SK-N-SH (cell line): ENCODE results near the gene GUCA1A. TPM values are rescaled to one million over a fixed set of nuclear protein-coding genes. Genes with fewer than 3 reads are reported as not detected.

Source experiments
- CTCF ChIA-PET: fragments of 300-600, 350-600 bp; formaldehyde crosslinking; extraction: SDS; loops from one replicate; lab custom pipeline; 2021; lab: Yijun Ruan, JAX
- POLR2A ChIA-PET: fragments of 350-600 bp; sonication (Branson Sonifier 250); formaldehyde crosslinking; extraction: SDS; loops from one replicate; lab custom pipeline; 2020; ENCODE audit warnings: antibody characterized with exemption, inconsistent platforms; lab: Yijun Ruan, JAX
- DNase-seq: peaks from one replicate; pipeline ENCODE4 v3.0.0; 2012
- H2AFZ ChIP-seq: fragments of 200-600 bp; sonication (generic); 2 replicates; pipeline ENCODE4 v1.8.1; 2016; ENCODE audit warnings: antibody characterized with exemption, mild to moderate bottlenecking, low read depth
- H3F3A ChIP-seq: fragments of 200-600 bp; sonication (generic); replicated peaks from 2 replicates; pipeline ENCODE3; 2016; ENCODE audit warnings: antibody characterized with exemption, mild to moderate bottlenecking; ENCODE audit not compliant: insufficient read depth
- H3K27ac ChIP-seq, 2 experiments: fragments of 200-500 bp in 1 of 2; fragments of 200-600 bp in 1 of 2; sonication (Bioruptor generic) in 1 of 2; sonication (generic), shearing (Covaris generic) in 1 of 2; 2 replicates each; pipeline versions ENCODE4 v1.5.1 to v1.6.1; 2014 to 2016; ENCODE audit warnings: low read depth in 2 of 2, inconsistent platforms in 1 of 2, low read length in 1 of 2, mild to moderate bottlenecking in 1 of 2, mixed read lengths in 1 of 2
- H3K27me3 ChIP-seq: fragments of 200-600 bp; sonication (generic), shearing (Covaris generic); 2 replicates; pipeline ENCODE4 v1.6.1; 2016; ENCODE audit warnings: mixed run types; ENCODE audit not compliant: insufficient read depth
- H3K36me3 ChIP-seq, 2 experiments: fragments of 200-500 bp in 1 of 2; fragments of 200-600 bp in 1 of 2; sonication (Bioruptor generic) in 1 of 2; sonication (generic) in 1 of 2; replicated peaks in 1 of 2; 2 replicates each; pipeline versions ENCODE3 to v1.5.1; 2014 to 2016; ENCODE audit warnings: low read length in 1 of 2, mild to moderate bottlenecking in 1 of 2; ENCODE audit not compliant: insufficient read depth in 2 of 2, control insufficient read depth in 1 of 2
- H3K4me1 ChIP-seq, 2 experiments: fragments of 200-500 bp in 1 of 2; fragments of 200-600 bp in 1 of 2; sonication (Bioruptor generic) in 1 of 2; sonication (generic), shearing (Covaris generic) in 1 of 2; 2 replicates each; pipeline versions ENCODE4 v1.5.1 to v1.6.1; 2014 to 2016; ENCODE audit warnings: low read depth in 1 of 2, low read length in 1 of 2, mixed run types in 1 of 2; ENCODE audit not compliant: insufficient read depth in 2 of 2, control insufficient read depth in 1 of 2
- H3K4me2 ChIP-seq: fragments of 200-600 bp; sonication (generic), shearing (Covaris generic); 2 replicates; pipeline ENCODE4 v1.6.1; 2017; ENCODE audit warnings: mixed run types
- H3K4me3 ChIP-seq, 2 experiments: fragments of 200-500 bp in 1 of 2; fragments of 200-600 bp in 1 of 2; sonication (Bioruptor generic) in 1 of 2; sonication (generic), shearing (Covaris generic) in 1 of 2; 2 replicates each; pipeline versions ENCODE4 v1.5.1 to v1.8.1; 2014 to 2016; ENCODE audit warnings: low read depth in 2 of 2, inconsistent platforms in 1 of 2, low read length in 1 of 2, mild to moderate bottlenecking in 1 of 2, mixed read lengths in 1 of 2, moderate library complexity in 1 of 2
- H3K79me2 ChIP-seq: fragments of 200-600 bp; sonication (generic); 2 replicates; pipeline ENCODE4 v1.8.1; 2017; ENCODE audit warnings: mild to moderate bottlenecking; ENCODE audit not compliant: insufficient read depth
- H3K9ac ChIP-seq: fragments of 200-600 bp; sonication (generic); 2 replicates; pipeline ENCODE4 v1.6.1; 2017; ENCODE audit warnings: mixed run types
- H3K9me2 ChIP-seq: fragments of 200-600 bp; sonication (generic); 2 replicates; pipeline ENCODE4 v1.6.1; 2017; ENCODE audit warnings: mixed run types
- H3K9me3 ChIP-seq: fragments of 200-600 bp; sonication (generic); 2 replicates; pipeline ENCODE4 v1.6.1; 2017; ENCODE audit warnings: mixed run types, mild to moderate bottlenecking, moderate library complexity
- H4K20me1 ChIP-seq: fragments of 200-600 bp; sonication (generic); 2 replicates; pipeline ENCODE4 v1.6.1; 2017; ENCODE audit warnings: mild to moderate bottlenecking, mixed run types; ENCODE audit not compliant: insufficient read depth
- ELF1 ChIP-seq: IDR thresholded peaks from 2 replicates; pipeline ENCODE4 v1.4.0; 2012
- FOSL2 ChIP-seq: IDR thresholded peaks from 2 replicates; pipeline ENCODE4 v1.4.0; 2012; ENCODE audit warnings: low read depth, mild to moderate bottlenecking, moderate library complexity, borderline replicate concordance
- GATA2 ChIP-seq: sonication (generic); formaldehyde crosslinking; IDR thresholded peaks from 2 replicates; pipeline ENCODE4 v1.5.0; 2020; ENCODE audit warnings: mild to moderate bottlenecking, missing genetic modification reagents
- MEF2A ChIP-seq: IDR thresholded peaks from 2 replicates; pipeline ENCODE4 v1.4.0; 2012; ENCODE audit warnings: low read depth, borderline replicate concordance
- NRF1 ChIP-seq: IDR thresholded peaks from 2 replicates; pipeline ENCODE4 v1.6.1; 2012; ENCODE audit warnings: low read depth, mild to moderate bottlenecking, low read length
- RCOR1 ChIP-seq: fragments of 150-350 bp; IDR thresholded peaks from 2 replicates; pipeline ENCODE4 v1.6.1; 2017; ENCODE audit warnings: antibody characterized with exemption, low read length
- RFX5 ChIP-seq: IDR thresholded peaks from 2 replicates; pipeline ENCODE4 v1.6.1; 2012; ENCODE audit warnings: mild to moderate bottlenecking, improper control_type of control experiment, low read length
- RXRA ChIP-seq: IDR thresholded peaks from 2 replicates; pipeline ENCODE4 v1.4.0; 2012; ENCODE audit warnings: low read depth, mild to moderate bottlenecking, borderline replicate concordance
- TAF1 ChIP-seq: IDR thresholded peaks from 2 replicates; pipeline ENCODE4 v1.6.1; 2012; ENCODE audit warnings: low read depth, mild to moderate bottlenecking, low read length, moderate library complexity, borderline replicate concordance
- TCF12 ChIP-seq: IDR thresholded peaks from 2 replicates; pipeline ENCODE4 v1.4.0; 2012
- TEAD4 ChIP-seq: IDR thresholded peaks from 2 replicates; pipeline ENCODE4 v1.4.0; 2012; ENCODE audit warnings: mild to moderate bottlenecking, borderline replicate concordance; ENCODE audit not compliant: insufficient read depth
- YY1 ChIP-seq: IDR thresholded peaks from 2 replicates; pipeline ENCODE4 v1.4.0; 2012; ENCODE audit warnings: low read depth, mild to moderate bottlenecking
- ZBTB33 ChIP-seq: IDR thresholded peaks from 2 replicates; pipeline ENCODE4 v1.4.0; 2012; ENCODE audit warnings: low read depth, borderline replicate concordance
- WGBS: methylation state at CpG from one replicate; pipeline ENCODE4 v1.1.6; 2017; ENCODE audit warnings: low lambda C conversion rate; 5-methylcytosine and 5-hydroxymethylcytosine counted together
- polyA plus RNA-seq, 3 experiments: library from polyadenylated mRNA; depleted of rRNA; stranded (reverse); fragments of >200 nt; gene quantifications; 2 replicates each; pipeline ENCODE4 v1.2.3, GENCODE V29; 2012
- TF ChIP-seq, protein P1 (sequence below): IDR thresholded peaks from 2 replicates; pipeline ENCODE4; 2012
- TF ChIP-seq, protein P2 (sequence below): fragments of 150-350 bp; IDR thresholded peaks from 2 replicates; pipeline ENCODE4 v1.6.1; 2016; ENCODE audit warnings: mild to moderate bottlenecking, low read depth, low read length
- TF ChIP-seq, protein P3 (sequence below): IDR thresholded peaks from 2 replicates; pipeline ENCODE4 v1.6.1; 2012; ENCODE audit warnings: mild to moderate bottlenecking, low read depth, low read length, moderate library complexity

GUCA1A gene
- polyA plus RNA-seq, 1 of the 3 experiments (the other 2 are of a cell fraction): 0.77 TPM

GRCh38 chr6:42221546-42221945 lies 48.4 kb downstream of the GUCA1A start:
- no peak for DNase-seq
- POLR2A ChIA-PET: no interaction called here
- Histone ChIP-seq H2AFZ (no peak overlapping the region), H3K27ac (no peak overlapping the region), H3K9me2 (no peaks in the 10 kb centered on the region), H3K4me2 (no peak overlapping the region), H3K4me1 (peaks cover 4 to 14% of the 10 kb centered on the region in 2 experiments), H4K20me1 (no peaks in the 10 kb centered on the region), H3F3A (peaks cover 29% of the 10 kb centered on the region), H3K27me3 (no peaks in the 10 kb centered on the region), H3K9me3 (no peaks in the 10 kb centered on the region), H3K79me2 (peaks cover 10% of the 10 kb centered on the region), H3K9ac (no peak overlapping the region), H3K36me3 (no peaks in the 10 kb centered on the region), H3K4me3 (no peak overlapping the region)
- 95% methylated on average over 4 of the region's 4 CpGs for WGBS
- CTCF ChIA-PET: interaction anchor here (1.2 kb wide), 1 partner anchor 311 kb away, joined by 4 read pairs; no protein-coding TSS in a partner anchor
- TF ChIP-seq, protein P1, sequence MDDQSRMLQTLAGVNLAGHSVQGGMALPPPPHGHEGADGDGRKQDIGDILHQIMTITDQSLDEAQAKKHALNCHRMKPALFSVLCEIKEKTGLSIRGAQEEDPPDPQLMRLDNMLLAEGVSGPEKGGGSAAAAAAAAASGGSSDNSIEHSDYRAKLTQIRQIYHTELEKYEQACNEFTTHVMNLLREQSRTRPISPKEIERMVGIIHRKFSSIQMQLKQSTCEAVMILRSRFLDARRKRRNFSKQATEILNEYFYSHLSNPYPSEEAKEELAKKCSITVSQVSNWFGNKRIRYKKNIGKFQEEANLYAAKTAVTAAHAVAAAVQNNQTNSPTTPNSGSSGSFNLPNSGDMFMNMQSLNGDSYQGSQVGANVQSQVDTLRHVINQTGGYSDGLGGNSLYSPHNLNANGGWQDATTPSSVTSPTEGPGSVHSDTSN: no peak
- no peak for TF ChIP-seq RFX5
- no peak for TF ChIP-seq NRF1
- no peak for TF ChIP-seq RXRA
- TF ChIP-seq FOSL2: no peak
- TF ChIP-seq, protein P2, sequence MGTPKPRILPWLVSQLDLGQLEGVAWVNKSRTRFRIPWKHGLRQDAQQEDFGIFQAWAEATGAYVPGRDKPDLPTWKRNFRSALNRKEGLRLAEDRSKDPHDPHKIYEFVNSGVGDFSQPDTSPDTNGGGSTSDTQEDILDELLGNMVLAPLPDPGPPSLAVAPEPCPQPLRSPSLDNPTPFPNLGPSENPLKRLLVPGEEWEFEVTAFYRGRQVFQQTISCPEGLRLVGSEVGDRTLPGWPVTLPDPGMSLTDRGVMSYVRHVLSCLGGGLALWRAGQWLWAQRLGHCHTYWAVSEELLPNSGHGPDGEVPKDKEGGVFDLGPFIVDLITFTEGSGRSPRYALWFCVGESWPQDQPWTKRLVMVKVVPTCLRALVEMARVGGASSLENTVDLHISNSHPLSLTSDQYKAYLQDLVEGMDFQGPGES: no peak
- no peak for TF ChIP-seq TAF1
- TF ChIP-seq TCF12: no peak
- no peak for TF ChIP-seq TEAD4

GRCh38 chr6:42222448-42222847 lies 49.3 kb downstream of the GUCA1A start:
- Histone ChIP-seq H3K4me1 (peaks cover 3 to 19% of the 10 kb centered on the region in 2 experiments), H3K9ac (no peak overlapping the region), H3K36me3 (no peaks in the 10 kb centered on the region)
- DNase-seq: no peak
- TF ChIP-seq ZBTB33 (no peak), RXRA (no peak), YY1 (no peak), MEF2A (no peak), GATA2 (CRISPR knock-in tag) (no peak), ELF1 (no peak), TCF12 (no peak), RCOR1 (no peak)
- TF ChIP-seq, protein P3, sequence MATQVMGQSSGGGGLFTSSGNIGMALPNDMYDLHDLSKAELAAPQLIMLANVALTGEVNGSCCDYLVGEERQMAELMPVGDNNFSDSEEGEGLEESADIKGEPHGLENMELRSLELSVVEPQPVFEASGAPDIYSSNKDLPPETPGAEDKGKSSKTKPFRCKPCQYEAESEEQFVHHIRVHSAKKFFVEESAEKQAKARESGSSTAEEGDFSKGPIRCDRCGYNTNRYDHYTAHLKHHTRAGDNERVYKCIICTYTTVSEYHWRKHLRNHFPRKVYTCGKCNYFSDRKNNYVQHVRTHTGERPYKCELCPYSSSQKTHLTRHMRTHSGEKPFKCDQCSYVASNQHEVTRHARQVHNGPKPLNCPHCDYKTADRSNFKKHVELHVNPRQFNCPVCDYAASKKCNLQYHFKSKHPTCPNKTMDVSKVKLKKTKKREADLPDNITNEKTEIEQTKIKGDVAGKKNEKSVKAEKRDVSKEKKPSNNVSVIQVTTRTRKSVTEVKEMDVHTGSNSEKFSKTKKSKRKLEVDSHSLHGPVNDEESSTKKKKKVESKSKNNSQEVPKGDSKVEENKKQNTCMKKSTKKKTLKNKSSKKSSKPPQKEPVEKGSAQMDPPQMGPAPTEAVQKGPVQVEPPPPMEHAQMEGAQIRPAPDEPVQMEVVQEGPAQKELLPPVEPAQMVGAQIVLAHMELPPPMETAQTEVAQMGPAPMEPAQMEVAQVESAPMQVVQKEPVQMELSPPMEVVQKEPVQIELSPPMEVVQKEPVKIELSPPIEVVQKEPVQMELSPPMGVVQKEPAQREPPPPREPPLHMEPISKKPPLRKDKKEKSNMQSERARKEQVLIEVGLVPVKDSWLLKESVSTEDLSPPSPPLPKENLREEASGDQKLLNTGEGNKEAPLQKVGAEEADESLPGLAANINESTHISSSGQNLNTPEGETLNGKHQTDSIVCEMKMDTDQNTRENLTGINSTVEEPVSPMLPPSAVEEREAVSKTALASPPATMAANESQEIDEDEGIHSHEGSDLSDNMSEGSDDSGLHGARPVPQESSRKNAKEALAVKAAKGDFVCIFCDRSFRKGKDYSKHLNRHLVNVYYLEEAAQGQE: no peak
- TF ChIP-seq, protein P1: no peak
- TF ChIP-seq, all 33 proteins: peak for 0
- no peaks in the 10 kb centered on the region for H4K20me1 ChIP-seq
- no peak overlapping the region for H2AFZ ChIP-seq
- no peak overlapping the region for H3K4me2 ChIP-seq
- no peak overlapping the region for H3K4me3 ChIP-seq
- H3K9me3 ChIP-seq: no peaks in the 10 kb centered on the region
- CTCF ChIA-PET: interaction anchor here (0.8 to 1.0 kb wide), 2 partner anchors 310 to 325 kb away, joined by 3 to 4 read pairs; no protein-coding TSS in a partner anchor
- H3K9me2 ChIP-seq: no peaks in the 10 kb centered on the region
- no peaks in the 10 kb centered on the region for H3K27me3 ChIP-seq
- H3K27ac ChIP-seq: no peak overlapping the region
- WGBS: 93% methylated on average over 7 of the region's 7 CpGs
- peaks cover 33% of the 10 kb centered on the region for H3F3A ChIP-seq
- H3K79me2 ChIP-seq: 0 out of 2 replicates have a peak, but pooled peaks cover 1% of the 10 kb centered on the region
- POLR2A ChIA-PET: no interaction called here
